ENCODE results near the gene WDR86.

Gene WDR86

DNA sequence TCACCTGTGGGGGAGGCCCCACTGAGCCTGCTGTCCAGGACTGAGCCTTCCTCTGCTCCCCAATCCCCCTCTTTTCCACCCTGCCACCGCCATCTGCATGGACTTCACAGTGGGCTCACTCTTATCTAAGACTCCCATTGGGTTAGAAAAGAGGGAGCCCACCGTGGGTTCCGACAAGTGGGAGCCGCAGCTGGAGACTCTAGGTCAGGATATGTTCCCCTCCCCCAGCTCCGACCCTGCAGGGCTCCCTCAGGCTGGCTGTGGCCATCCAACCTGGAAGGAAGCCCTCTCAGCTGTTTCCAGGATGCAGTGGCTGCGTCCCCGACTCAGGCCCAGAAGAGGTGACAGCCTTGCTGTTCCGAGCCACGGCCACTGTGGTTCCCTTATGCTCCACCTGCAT lies 4.8 kb downstream of the WDR86 start:
- TF ChIP-seq, protein P1, sequence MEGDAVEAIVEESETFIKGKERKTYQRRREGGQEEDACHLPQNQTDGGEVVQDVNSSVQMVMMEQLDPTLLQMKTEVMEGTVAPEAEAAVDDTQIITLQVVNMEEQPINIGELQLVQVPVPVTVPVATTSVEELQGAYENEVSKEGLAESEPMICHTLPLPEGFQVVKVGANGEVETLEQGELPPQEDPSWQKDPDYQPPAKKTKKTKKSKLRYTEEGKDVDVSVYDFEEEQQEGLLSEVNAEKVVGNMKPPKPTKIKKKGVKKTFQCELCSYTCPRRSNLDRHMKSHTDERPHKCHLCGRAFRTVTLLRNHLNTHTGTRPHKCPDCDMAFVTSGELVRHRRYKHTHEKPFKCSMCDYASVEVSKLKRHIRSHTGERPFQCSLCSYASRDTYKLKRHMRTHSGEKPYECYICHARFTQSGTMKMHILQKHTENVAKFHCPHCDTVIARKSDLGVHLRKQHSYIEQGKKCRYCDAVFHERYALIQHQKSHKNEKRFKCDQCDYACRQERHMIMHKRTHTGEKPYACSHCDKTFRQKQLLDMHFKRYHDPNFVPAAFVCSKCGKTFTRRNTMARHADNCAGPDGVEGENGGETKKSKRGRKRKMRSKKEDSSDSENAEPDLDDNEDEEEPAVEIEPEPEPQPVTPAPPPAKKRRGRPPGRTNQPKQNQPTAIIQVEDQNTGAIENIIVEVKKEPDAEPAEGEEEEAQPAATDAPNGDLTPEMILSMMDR (conservative IDR thresholded peaks at IDR 0.05), result no peak
- TF ChIP-seq ZFX (IDR thresholded peaks at IDR 0.05), result no peak
- H3K27ac ChIP-seq, result no peak overlapping the region

DNA sequence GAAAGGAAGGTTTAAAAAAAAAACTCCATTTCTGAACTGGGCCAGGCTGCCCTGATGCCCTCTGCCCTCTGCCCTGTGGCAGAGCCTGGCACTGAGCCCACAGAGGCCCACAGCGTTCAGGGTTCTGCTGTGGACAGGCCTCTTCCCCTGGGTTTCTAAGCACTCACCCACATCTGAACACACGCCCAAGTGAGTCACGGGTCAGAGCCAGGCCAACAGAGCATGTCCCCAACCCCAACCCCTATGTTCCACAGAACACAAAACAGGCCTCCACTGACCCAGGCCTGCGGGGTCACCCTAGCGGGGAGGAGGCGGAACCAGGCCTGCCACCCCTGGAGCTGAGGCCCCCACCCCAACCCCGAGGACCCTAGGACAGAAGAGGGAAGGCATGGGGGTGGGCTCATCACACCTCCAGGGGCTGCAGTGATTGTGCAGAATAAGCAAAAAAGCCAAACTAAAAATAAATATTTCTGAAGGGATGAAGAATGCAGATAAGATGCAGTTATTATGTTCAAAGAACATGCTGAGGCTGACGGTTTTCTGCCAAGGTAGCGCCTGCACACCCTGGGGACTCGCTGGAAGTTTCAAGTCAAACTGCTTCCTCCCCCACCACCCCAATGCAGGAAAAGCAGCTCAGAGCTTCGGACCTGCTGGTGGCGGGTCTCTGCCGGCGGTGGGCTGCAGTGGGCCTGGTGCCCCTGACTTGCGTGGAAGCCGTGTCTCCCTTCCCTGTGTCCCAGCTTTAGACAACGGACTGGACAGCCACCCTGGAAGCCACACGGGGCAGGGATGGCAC lies 5.4 kb downstream of the WDR86 start:
- TF ChIP-seq, protein P1 (conservative IDR thresholded peaks at IDR 0.05), result no peak
- no peak for TF ChIP-seq ZFX (IDR thresholded peaks at IDR 0.05)
- H3K27ac ChIP-seq, result no peak overlapping the region

DNA sequence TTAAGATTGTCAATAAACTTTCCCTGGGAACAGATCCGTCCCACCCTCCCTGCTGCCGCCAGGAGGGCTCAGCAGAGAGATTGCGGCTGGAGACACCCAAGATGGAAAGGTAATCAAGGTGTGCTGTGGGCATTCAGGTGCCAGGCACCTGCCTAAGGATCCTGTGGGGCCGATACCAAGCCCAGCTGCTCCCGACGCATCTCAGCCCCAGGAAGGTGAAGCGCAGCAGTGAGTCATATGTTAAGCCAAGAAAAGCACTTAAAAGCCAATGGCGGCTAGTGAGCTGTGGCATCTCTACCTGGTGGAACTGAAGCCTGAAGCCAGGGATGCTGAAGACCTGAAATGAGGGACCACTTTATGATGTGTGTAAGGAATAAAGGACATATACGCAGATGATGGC lies 6.1 kb downstream of the WDR86 start:
- TF ChIP-seq, protein P1 (conservative IDR thresholded peaks at IDR 0.05), result no peak
- no peak for TF ChIP-seq ZFX (IDR thresholded peaks at IDR 0.05)
- no peak overlapping the region for H3K27ac ChIP-seq

DNA sequence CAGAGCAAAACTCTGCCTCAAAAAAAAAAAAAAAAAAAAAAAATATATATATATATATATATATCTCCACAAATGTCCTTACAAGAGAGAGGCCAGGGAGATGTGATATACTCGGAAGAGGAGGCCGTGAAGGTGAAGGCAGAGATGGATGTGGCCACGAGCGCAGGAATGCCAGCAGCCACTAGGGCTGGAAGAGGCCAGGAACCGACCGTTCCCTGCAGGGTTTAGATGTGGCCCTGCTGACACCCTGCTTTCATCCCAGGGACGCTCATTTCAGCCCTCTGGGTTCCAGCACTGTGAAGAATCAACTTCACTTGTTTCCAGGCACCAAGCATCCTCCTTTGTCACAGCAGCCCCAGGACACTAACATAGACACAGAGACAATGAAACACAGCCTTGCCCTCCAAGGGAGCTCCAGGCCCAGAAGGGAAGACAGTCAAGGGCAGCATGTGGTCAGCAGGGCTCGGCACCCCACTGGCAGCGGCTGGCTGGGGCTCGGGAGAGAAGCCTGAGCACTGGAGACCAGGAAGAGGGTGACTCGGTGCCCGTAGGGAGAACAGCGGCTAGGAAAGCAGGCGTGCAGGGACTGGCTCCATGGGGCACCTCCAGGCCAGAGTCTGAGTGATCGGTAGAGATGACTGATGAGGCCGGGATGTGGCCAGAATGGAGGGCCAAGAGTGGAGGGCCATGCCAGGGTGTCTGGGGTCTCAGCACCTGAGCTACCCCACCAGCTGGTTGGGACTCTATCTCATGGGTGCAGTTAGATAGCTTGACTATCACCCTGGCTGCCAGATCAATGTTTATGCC lies 7.6 kb downstream of the WDR86 start:
- no peak for TF ChIP-seq ZFX (IDR thresholded peaks at IDR 0.05)
- TF ChIP-seq, protein P1 (conservative IDR thresholded peaks at IDR 0.05), result no peak
- no peak overlapping the region for H3K27ac ChIP-seq

DNA sequence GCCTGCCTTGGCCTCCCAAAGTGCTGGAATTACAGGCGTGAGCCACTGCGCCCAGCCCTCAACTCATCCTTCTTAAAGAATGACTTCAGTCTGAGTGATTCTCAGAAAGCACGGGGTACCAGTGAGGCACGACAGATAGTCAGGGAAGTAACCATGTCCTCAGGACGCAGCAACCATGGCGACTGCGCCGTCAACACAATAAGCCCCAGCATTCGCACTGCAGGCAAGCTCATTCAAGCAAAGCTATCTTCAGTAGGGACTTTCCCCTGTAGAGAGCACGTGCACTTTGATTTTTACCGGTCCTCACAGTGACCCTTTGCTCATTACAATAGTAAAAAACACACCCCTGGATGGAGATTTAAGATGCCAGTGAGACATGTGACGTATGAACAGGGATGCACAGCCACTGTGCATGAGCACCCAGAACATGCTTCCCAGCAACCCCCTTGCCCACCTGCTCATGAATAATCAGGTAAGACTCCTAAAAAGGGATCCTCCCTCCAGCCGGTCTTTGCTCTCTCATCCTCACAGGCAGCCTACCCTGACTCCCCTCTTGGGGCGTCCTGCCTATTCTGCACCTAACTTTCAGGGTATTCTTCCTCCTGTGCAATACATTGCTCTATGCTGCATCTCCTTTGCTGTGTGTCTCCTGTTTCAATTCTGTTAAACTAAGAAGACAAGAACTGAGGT lies 9.1 kb downstream of the WDR86 start:
- no peak overlapping the region for H3K27ac ChIP-seq
- TF ChIP-seq ZFX (IDR thresholded peaks at IDR 0.05), result no peak
- TF ChIP-seq, protein P1 (conservative IDR thresholded peaks at IDR 0.05), result no peak

DNA sequence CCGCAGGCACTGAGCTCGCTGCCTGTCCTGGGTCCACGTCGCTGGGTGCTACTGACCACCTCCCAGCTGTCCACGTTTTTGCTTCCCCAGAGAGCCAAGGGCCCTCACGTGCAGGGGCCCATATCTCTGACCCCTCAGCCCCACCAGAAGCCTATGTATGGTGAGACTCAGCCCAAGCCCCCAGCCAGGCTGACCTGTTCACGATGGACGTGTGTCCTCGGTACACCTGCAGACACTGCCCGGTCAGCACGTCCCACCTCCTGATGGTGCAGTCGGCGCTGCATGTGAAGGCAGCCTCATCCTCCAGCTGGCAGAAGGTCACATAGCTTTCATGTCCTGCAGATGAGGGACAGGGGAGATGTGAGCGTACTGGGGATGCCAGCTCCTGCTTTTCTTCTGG lies 9.9 kb downstream of the WDR86 start:
- no peak for TF ChIP-seq ZFX (IDR thresholded peaks at IDR 0.05)
- TF ChIP-seq, protein P1 (conservative IDR thresholded peaks at IDR 0.05), result no peak
- H3K27ac ChIP-seq, result no peak overlapping the region

DNA sequence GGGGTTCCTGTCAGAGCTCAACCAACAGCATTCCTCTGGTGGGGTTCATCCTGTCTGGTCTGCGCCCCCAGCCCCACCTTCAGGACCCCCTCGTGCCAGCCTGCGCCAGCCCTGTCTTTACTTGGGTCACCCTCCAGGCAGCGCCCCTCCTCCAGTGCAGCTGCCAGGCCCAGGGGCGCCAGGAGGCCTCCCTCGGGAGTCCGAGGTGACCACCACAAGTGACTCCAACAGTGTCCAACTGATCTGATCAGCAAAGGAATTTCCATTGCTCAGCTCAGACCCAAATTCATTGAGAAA lies 10.6 kb downstream of the WDR86 start:
- H3K27ac ChIP-seq, result no peak overlapping the region
- TF ChIP-seq, protein P1 (conservative IDR thresholded peaks at IDR 0.05), result no peak
- no peak for TF ChIP-seq ZFX (IDR thresholded peaks at IDR 0.05)
